Ovary (tissue), 9 donors: ENCODE data around the gene SDF2. TPM values are rescaled to one million over a fixed set of nuclear protein-coding genes. Genes with fewer than 3 reads are reported as not detected.

Experiments used
- DNase-seq, 5 donors: peaks; one replicate each; pipeline ENCODE4 v3.0.0-alpha.2; 2019 to 2020
- H3K27ac ChIP-seq, 2 donors: fragments of 200-600 bp; one replicate each; pipeline versions ENCODE4 v1.5.1 to v1.8.0; 2019 to 2022
- H3K27me3 ChIP-seq: fragments of 200-600 bp; one replicate; pipeline ENCODE4 v1.8.0; 2022
- H3K36me3 ChIP-seq: fragments of 200-600 bp; sonication (generic); one replicate; pipeline ENCODE4 v1.5.1; 2019
- H3K4me1 ChIP-seq: one replicate; pipeline ENCODE4 v1.8.1; 2013; ENCODE audit warnings: mild to moderate bottlenecking, moderate library complexity; ENCODE audit not compliant: insufficient read depth
- H3K4me3 ChIP-seq: fragments of 200-600 bp; sonication (generic); one replicate; pipeline ENCODE4 v1.5.1; 2017
- H3K9me3 ChIP-seq, 2 donors: fragments of 200-600 bp in 1 of 2; sonication (generic) in 1 of 2; one replicate each; pipeline versions ENCODE4 v1.5.1 to v1.8.1; 2013 to 2019; ENCODE audit warnings: mild to moderate bottlenecking in 1 of 2, moderate library complexity in 1 of 2
- EP300 ChIP-seq: sonication (generic); formaldehyde crosslinking; IDR thresholded peaks from one replicate; pipeline ENCODE4 v1.6.1; 2017; ENCODE audit warnings: antibody characterized with exemption
- POLR2A ChIP-seq: fragments of 450-650 bp; IDR thresholded peaks from one replicate; pipeline ENCODE4 v1.6.1; 2017; ENCODE audit warnings: antibody characterized with exemption, mild to moderate bottlenecking, moderate library complexity
- WGBS, 3 donors: extraction: QIAGEN DNeasy Blood & Tissue Kit in 1 of 3; methylation state at CpG; one replicate each; pipeline versions ENCODE4 v1.1.5 to v1.1.7; 2013 to 2017; 5-methylcytosine and 5-hydroxymethylcytosine counted together
- intact Hi-C, 4 donors: fragments of 100-400 bp; cut with DNase I; formaldehyde crosslinking; loops; one replicate each; pipeline versions ENCODE4 v1.11.0 to v1.15.1; 2022 to 2023
- polyA plus RNA-seq, 2 donors: library from polyadenylated mRNA; stranded (reverse); fragments of 200-250 nt in 1 of 2; fragments of 350-450 nt in 1 of 2; fragmentation: Illumina TruSeq in 1 of 2; extraction: RNeasy Lipid Tissue Mini Kit (QIAGEN cat#74804) in 1 of 2; gene quantifications; one replicate each; pipeline ENCODE4 v1.2.3, GENCODE V29; 2013 to 2014
- total RNA-seq, 7 donors: library from RNA; depleted of rRNA in 2 of 7; stranded (reverse); fragments of >200 nt in 2 of 7; fragmentation: NEBNext Ultra II Directional in 3 of 7; extraction: Animal tissue kit (Norgen Biotek cat#: 25700) in 3 of 7; gene quantifications; one replicate each; pipeline versions ENCODE4 v1.1.0 to v1.2.4, GENCODE V29; 2016 to 2023
- TF ChIP-seq, protein P1 (sequence below), 3 donors: fragments of 450-650 bp in 2 of 3; fragments of 200-600 bp in 1 of 3; IDR thresholded peaks; one replicate each; pipeline versions ENCODE4 v1.5.1 to v1.8.0; 2016 to 2022; ENCODE audit warnings: antibody characterized with exemption in 3 of 3, mild to moderate bottlenecking in 1 of 3
- donor health status: DM: no; HTN: no; CAD: no; lungs with moderate emphysema.
- donor health status: DM: no; HTN: no; CAD: no.
- donor health status: Bipolar disorder and iron deficiency.
- donor health status: DM: yes; HTN: yes; CAD: no.
- donor health status: DM: no; HTN: no; CAD: no.
- donor health status: DM: yes; HTN: yes; CAD: no.

The SDF2 gene
- total and polyA plus RNA-seq, 9 donors: 33.9 to 118 (median 46.8) TPM

DNA sequence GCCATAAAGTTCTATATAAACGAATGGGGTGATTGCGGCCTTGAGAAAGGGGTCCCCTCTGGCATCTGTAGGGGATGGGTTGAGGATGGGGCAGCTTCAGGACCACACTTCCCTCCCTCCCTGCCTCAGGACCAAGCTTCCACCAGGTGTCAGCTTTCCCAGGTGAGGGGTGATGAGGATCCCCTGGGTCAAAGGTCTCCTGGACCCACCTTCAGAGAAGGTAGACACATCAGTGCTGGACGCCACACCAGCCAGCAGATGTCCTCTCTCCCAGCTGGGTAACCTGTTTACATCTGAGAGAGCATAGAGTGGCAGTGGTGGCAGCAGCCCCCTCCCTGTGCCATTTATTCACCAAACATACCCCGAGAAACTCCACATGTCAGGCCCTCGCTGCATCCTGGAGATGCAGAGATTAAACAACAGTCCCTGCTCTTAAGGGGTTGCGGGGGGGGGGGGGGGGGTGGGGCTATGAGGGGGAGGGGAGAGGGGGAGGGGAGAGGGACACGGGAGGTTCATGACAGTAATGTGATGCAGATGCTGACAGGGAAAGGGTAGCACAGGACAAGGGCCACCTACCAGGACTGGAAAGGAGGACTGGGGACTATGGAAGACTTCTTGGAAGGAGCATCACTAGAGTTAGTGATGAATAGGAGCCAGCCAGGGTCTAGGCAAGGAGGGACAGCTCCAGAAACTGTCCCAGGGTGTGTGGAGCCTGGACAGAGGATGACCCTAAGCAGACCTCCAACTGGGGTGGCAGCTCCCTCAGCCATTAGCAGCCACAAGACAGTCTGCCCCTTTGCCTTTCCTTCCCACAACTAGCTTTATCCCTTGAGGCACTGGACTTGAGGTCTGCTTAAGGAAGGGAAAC, 45.0 kb upstream of the SDF2 start:
- Histone ChIP-seq H3K4me1 (peaks cover 3% of the 10 kb centered on the region), H3K27ac (no peak overlapping the region), H3K9me3 (no peaks in the 10 kb centered on the region), H3K27me3 (no peaks in the 10 kb centered on the region), H3K36me3 (no peaks in the 10 kb centered on the region), H3K4me3 (no peak overlapping the region)
- 50 to 58% (median 54%) methylated on average over 7 of the region's 7 CpGs for WGBS, 3 donors
- intact Hi-C loops: loop anchor here in 1 of 4 donors (10.0 kb wide), 1 partner anchor 52 kb away; no protein-coding TSS in a partner anchor
- no peak for TF ChIP-seq EP300
- no peak for TF ChIP-seq POLR2A
- TF ChIP-seq, protein P1, sequence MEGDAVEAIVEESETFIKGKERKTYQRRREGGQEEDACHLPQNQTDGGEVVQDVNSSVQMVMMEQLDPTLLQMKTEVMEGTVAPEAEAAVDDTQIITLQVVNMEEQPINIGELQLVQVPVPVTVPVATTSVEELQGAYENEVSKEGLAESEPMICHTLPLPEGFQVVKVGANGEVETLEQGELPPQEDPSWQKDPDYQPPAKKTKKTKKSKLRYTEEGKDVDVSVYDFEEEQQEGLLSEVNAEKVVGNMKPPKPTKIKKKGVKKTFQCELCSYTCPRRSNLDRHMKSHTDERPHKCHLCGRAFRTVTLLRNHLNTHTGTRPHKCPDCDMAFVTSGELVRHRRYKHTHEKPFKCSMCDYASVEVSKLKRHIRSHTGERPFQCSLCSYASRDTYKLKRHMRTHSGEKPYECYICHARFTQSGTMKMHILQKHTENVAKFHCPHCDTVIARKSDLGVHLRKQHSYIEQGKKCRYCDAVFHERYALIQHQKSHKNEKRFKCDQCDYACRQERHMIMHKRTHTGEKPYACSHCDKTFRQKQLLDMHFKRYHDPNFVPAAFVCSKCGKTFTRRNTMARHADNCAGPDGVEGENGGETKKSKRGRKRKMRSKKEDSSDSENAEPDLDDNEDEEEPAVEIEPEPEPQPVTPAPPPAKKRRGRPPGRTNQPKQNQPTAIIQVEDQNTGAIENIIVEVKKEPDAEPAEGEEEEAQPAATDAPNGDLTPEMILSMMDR (IDR thresholded peaks at IDR 0.05): no peak
- no peak for DNase-seq

DNA sequence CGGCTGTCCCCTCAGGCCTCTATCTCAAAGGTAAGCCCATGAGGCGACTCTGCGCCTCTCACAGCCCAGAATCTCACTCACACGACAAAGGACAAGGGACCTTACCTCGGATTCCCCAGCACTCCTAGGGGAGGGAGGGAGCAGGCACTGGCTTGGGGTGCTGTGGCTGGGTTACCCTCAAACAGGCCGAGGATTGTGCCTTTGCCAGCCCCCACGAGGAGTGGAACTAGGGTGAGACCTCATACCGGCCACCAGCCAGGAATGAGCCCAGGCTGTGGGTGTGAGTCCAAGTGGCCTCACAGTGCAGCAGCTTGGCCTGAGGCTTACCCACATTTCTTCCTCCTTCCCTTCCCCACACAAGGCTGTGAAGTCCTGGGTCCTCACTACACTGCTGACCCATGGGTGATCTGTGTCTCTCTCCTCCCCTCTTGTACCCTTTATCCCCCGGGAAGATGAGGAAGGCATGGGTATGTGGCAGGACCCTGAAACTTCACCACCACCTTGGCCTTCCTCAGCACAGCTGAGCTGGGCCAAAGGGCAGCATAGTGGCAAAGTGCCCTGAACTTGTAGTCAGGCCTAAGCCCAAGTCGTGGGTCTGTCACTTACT, 44.1 kb upstream of the SDF2 start:
- Histone ChIP-seq H3K27ac (no peak overlapping the region), H3K9me3 (no peaks in the 10 kb centered on the region), H3K4me3 (no peak overlapping the region), H3K4me1 (peaks cover 3% of the 10 kb centered on the region), H3K36me3 (no peaks in the 10 kb centered on the region), H3K27me3 (no peaks in the 10 kb centered on the region)
- intact Hi-C loops: loop anchor here in 2 of 4 donors (1.0 to 10.0 kb wide), 2 partner anchors 27 to 51 kb away; no protein-coding TSS in a partner anchor
- 54 to 62% (median 58%) methylated on average over 10 of the region's 10 CpGs for WGBS, 3 donors
- no peak for DNase-seq
- TF ChIP-seq POLR2A (no peak), EP300 (no peak)
- TF ChIP-seq, protein P1 (IDR thresholded peaks at IDR 0.05): no peak

DNA sequence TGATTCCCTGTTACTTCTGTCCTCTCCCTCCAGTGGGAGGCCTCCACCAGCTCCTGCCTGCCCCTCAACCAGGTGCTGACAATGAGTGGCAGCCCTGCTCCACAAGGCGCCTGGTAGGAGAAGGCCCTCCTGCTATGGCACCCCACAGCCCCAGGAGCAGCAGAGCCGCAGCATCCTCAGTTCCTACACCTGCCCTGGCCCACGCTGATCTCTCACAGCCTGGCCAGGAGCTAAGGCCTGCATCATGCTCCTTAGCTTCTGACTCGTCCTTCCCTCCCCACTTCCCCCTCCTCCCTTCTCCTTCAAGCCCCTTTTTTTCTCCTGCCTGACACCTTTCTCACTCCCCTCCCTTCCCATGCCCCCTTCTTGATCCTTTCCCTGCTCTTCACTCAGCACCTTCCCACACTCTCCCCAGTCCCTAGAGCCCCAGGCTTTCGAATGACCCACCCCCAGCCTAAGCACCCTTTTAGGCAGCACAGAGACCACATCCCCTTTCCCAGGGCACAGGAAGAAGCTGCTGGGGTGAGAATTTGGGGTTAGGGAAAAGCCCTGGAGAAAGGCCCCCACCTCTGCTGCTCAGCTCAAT, 43.5 kb upstream of the SDF2 start:
- Histone ChIP-seq H3K27ac (no peak overlapping the region), H3K36me3 (no peaks in the 10 kb centered on the region), H3K4me1 (peaks cover 3% of the 10 kb centered on the region), H3K4me3 (no peak overlapping the region), H3K9me3 (no peaks in the 10 kb centered on the region), H3K27me3 (no peaks in the 10 kb centered on the region)
- no peak for DNase-seq
- intact Hi-C loops: loop anchor here in 2 of 4 donors (1.0 to 10.0 kb wide), 2 partner anchors 28 to 50 kb away; no protein-coding TSS in a partner anchor
- WGBS, 3 donors: 69 to 78% (median 71%) methylated on average over 5 of the region's 5 CpGs
- TF ChIP-seq, protein P1 (IDR thresholded peaks at IDR 0.05): no peak
- TF ChIP-seq EP300: no peak
- TF ChIP-seq POLR2A: no peak

DNA sequence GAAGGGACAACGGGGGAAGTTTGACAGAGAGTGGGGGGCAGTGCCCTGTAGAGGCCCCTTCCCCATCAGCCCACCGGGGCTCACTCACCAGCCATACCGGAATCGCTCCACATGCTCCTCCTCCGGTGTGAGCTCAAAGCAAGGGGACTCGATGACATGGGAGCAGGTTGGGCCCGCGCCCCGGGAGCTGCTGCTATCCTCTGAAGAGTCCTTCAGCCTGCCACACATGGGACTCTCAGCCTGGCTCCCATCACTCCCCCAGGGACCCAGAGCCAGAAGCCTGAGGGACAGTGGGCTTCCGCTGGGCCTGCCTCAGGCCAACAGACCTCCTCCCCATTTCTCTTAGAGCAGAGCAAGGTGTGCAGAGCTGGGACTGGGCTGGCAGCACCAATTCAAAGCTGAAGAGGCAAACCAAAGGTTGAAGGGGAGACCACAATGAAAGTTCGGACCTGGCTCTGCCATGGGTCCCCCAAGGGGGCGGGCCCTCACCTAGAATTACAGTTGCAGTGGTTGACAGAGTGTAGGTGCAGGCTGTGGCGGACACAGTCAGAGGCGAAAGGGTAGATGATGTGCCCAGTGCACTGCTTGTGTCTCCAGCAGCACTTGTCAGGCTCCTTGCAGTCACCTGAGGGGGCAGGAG, 42.6 kb upstream of the SDF2 start:
- no peak overlapping the region for H3K27ac ChIP-seq
- H3K4me1 ChIP-seq: no peaks in the 10 kb centered on the region
- WGBS, 3 donors: 80 to 88% (median 83%) methylated on average over 13 to 14 of the region's 14 CpGs
- TF ChIP-seq, protein P1 (IDR thresholded peaks at IDR 0.05): no peak
- TF ChIP-seq EP300 (no peak), POLR2A (no peak)
- H3K9me3 ChIP-seq: no peaks in the 10 kb centered on the region
- H3K4me3 ChIP-seq: no peak overlapping the region
- DNase-seq: no peak
- H3K27me3 ChIP-seq: no peaks in the 10 kb centered on the region
- no peaks in the 10 kb centered on the region for H3K36me3 ChIP-seq
- intact Hi-C loops: loop anchor here in 1 of 4 donors (10.0 kb wide), 1 partner anchor 50 kb away; no protein-coding TSS in a partner anchor
